Neural progenitor cell (in vitro differentiated cells): ENCODE results near the gene ZDHHC8. TPM values are rescaled to one million over a fixed set of nuclear protein-coding genes. Genes with fewer than 3 reads are reported as not detected.

Experiments
- DNase-seq: peaks from one replicate; pipeline ENCODE4 v3.0.0-alpha.2; 2016; ENCODE audit warnings: low spot score
- H2AFZ ChIP-seq: fragments of 200-600 bp; sonication (generic); replicated peaks from 2 replicates; pipeline ENCODE4 v1.6.1; 2016; ENCODE audit warnings: antibody characterized with exemption
- H3F3A ChIP-seq: fragments of 200-600 bp; sonication (generic); 2 replicates; pipeline ENCODE4 v1.6.1; 2016; ENCODE audit warnings: antibody characterized with exemption, low read depth
- H3K27ac ChIP-seq: fragments of 200-600 bp; sonication (generic); 2 replicates; pipeline ENCODE4 v1.5.1; 2016; ENCODE audit warnings: mild to moderate bottlenecking
- H3K27me3 ChIP-seq: fragments of 200-600 bp; sonication (generic); 2 replicates; pipeline ENCODE4 v1.6.1; 2016; ENCODE audit warnings: mild to moderate bottlenecking, moderate library complexity
- H3K36me3 ChIP-seq: fragments of 200-600 bp; sonication (generic); 2 replicates; pipeline ENCODE4 v1.5.1; 2016
- H3K4me1 ChIP-seq: fragments of 200-600 bp; sonication (generic); 2 replicates; pipeline ENCODE4 v1.6.1; 2016; ENCODE audit warnings: mixed run types
- H3K4me2 ChIP-seq: fragments of 200-600 bp; sonication (generic); 2 replicates; pipeline ENCODE4 v1.6.1; 2016
- H3K4me3 ChIP-seq: fragments of 200-600 bp; sonication (generic); 2 replicates; pipeline ENCODE4 v1.5.1; 2016
- H3K79me2 ChIP-seq: fragments of 200-600 bp; sonication (generic); 2 replicates; pipeline ENCODE4 v1.6.1; 2016; ENCODE audit warnings: low read depth
- H3K9ac ChIP-seq: fragments of 200-600 bp; sonication (generic); 2 replicates; pipeline ENCODE4 v1.6.1; 2016
- H3K9me3 ChIP-seq: fragments of 200-600 bp; sonication (generic); 2 replicates; pipeline ENCODE4 v1.5.1; 2016; ENCODE audit warnings: low read depth
- H4K20me1 ChIP-seq: fragments of 200-600 bp; sonication (generic); 2 replicates; pipeline ENCODE4 v1.6.1; 2016; ENCODE audit warnings: low read depth
- H3K27ac Mint-ChIP-seq: 3 replicates; pipeline ENCODE4 v1.8.0; 2021; ENCODE audit warnings: mixed read lengths
- H3K27me3 Mint-ChIP-seq: 2 replicates; pipeline ENCODE4 v1.8.0; 2022; ENCODE audit warnings: low read depth, mild to moderate bottlenecking, inconsistent platforms, moderate library complexity, mixed read lengths; ENCODE audit not compliant: insufficient read depth
- H3K36me3 Mint-ChIP-seq: 3 replicates; pipeline ENCODE4 v1.8.0; 2021; ENCODE audit warnings: mixed read lengths
- H3K4me1 Mint-ChIP-seq: 3 replicates; pipeline ENCODE4 v1.8.0; 2021; ENCODE audit warnings: mixed read lengths
- H3K4me3 Mint-ChIP-seq: 3 replicates; pipeline ENCODE4 v1.8.0; 2021; ENCODE audit warnings: mild to moderate bottlenecking, moderate library complexity, mixed read lengths
- H3K9me3 Mint-ChIP-seq: 3 replicates; pipeline ENCODE4 v1.8.0; 2020; ENCODE audit warnings: mixed read lengths
- EZH2 ChIP-seq: fragments of 200-600 bp; sonication (generic); IDR thresholded peaks from 2 replicates; pipeline ENCODE4 v1.6.1; 2017; ENCODE audit warnings: antibody characterized with exemption, mild to moderate bottlenecking, moderate library complexity
- EZH2phosphoT487 ChIP-seq: fragments of 200-600 bp; sonication (generic); IDR thresholded peaks from 2 replicates; pipeline ENCODE4 v1.6.1; 2017; ENCODE audit warnings: antibody characterized with exemption
- total RNA-seq: library from RNA; depleted of rRNA; stranded (reverse); fragments of >200 nt; gene quantifications from 2 replicates; pipeline ENCODE4 v1.2.3, GENCODE V29; 2015; ENCODE audit warnings: low replicate concordance
- TF ChIP-seq, protein P1 (sequence below): fragments of 200-600 bp; sonication (generic); IDR thresholded peaks from 2 replicates; pipeline ENCODE4 v1.5.1; 2017; ENCODE audit warnings: antibody characterized with exemption, mild to moderate bottlenecking

The ZDHHC8 gene
- total RNA-seq, 1 donor from 2014 or later, result 7.1 TPM

DNA sequence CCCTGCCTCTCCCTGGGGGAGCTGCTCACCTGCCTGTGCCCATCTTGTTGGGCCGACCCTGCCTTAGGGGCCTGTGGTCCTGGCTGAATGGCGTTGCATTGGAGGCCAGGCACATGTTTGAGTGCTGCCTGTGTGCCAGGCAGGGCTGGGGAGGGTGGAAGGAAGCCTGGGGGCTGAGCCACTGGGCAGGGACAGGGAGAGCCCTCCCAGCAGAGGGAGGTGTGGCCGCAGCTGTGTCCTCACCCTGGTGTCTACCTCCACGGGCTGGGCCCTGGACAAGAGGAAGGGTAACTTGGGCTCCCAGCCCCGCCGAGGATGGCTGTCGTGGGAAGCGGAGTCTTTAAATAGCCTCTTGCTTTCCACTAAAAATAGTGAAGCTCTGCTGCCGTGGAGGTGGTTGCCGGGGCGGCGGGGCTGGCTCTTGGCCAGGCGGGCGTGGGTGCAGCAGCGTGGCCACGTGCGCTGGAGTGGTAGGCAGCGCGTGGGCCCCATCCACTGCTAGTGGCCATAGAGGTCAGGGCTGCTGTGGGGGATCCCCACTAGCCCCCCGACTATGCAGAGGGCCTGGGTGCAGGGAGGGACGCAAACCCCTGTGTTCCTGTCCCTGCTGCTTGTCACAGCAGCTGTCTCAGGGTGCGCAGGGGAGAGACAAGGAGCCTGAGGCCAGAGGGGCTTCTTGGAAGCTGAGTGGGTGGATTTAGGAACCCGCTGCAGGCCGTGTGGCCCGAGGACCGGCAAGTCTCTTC lies 6.2 kb downstream of the ZDHHC8 start:
- no peak overlapping the region for H3K4me2 ChIP-seq
- H3K27ac ChIP-seq, result no peak overlapping the region
- H3F3A ChIP-seq, result no peaks in the 10 kb centered on the region
- no peak overlapping the region for H2AFZ ChIP-seq
- no peak overlapping the region for H3K4me3 Mint-ChIP-seq
- H4K20me1 ChIP-seq, result peaks cover 61% of the 10 kb centered on the region
- peaks cover 10% of the 10 kb centered on the region for H3K4me1 Mint-ChIP-seq
- no peak overlapping the region for H3K9ac ChIP-seq
- peak overlapping the region; percentile 81 for H3K27ac Mint-ChIP-seq
- H3K4me1 ChIP-seq, result peaks cover 1% of the 10 kb centered on the region
- peaks cover 6% of the 10 kb centered on the region for H3K79me2 ChIP-seq
- H3K36me3 Mint-ChIP-seq, result no peaks in the 10 kb centered on the region
- TF ChIP-seq, protein P1, sequence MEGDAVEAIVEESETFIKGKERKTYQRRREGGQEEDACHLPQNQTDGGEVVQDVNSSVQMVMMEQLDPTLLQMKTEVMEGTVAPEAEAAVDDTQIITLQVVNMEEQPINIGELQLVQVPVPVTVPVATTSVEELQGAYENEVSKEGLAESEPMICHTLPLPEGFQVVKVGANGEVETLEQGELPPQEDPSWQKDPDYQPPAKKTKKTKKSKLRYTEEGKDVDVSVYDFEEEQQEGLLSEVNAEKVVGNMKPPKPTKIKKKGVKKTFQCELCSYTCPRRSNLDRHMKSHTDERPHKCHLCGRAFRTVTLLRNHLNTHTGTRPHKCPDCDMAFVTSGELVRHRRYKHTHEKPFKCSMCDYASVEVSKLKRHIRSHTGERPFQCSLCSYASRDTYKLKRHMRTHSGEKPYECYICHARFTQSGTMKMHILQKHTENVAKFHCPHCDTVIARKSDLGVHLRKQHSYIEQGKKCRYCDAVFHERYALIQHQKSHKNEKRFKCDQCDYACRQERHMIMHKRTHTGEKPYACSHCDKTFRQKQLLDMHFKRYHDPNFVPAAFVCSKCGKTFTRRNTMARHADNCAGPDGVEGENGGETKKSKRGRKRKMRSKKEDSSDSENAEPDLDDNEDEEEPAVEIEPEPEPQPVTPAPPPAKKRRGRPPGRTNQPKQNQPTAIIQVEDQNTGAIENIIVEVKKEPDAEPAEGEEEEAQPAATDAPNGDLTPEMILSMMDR, result no peak
- no peaks in the 10 kb centered on the region for H3K9me3 ChIP-seq
- no peaks in the 10 kb centered on the region for H3K9me3 Mint-ChIP-seq
- H3K4me3 ChIP-seq, result no peak overlapping the region
- H3K27me3 ChIP-seq, result no peaks in the 10 kb centered on the region
- no peak for DNase-seq
- no peaks in the 10 kb centered on the region for H3K36me3 ChIP-seq
- H3K27me3 Mint-ChIP-seq, result peaks cover 2% of the 10 kb centered on the region

DNA sequence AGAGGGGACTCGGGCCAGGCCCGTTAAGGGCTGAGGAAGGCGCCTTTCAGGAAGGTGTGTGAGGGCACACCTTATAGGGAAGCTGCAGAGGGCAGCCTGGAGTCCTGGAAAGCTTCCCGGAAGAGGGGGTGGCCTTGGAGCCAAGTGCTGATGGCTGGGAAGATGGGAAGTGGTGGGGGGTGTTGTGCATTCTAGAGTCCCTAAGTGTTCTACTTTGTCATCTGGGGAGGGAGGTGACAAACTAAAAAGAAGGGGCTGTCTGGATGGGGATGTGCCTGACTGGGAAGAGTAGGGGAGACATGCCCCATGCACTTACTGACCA lies 6.8 kb downstream of the ZDHHC8 start:
- Histone ChIP-seq H3K9ac (no peak overlapping the region), H3K27me3 (no peaks in the 10 kb centered on the region), H2AFZ (no peak overlapping the region), H3K4me1 (no peaks in the 10 kb centered on the region), H3K9me3 (no peaks in the 10 kb centered on the region), H3K27ac (no peak overlapping the region), H3K36me3 (no peaks in the 10 kb centered on the region), H3K4me3 (no peak overlapping the region), H4K20me1 (peaks cover 57% of the 10 kb centered on the region), H3K79me2 (peaks cover under 1% of the 10 kb centered on the region), H3K4me2 (no peak overlapping the region), H3F3A (no peaks in the 10 kb centered on the region)
- DNase-seq, result no peak
- Mint-ChIP-seq H3K9me3 (no peaks in the 10 kb centered on the region), H3K27ac (no peak overlapping the region), H3K27me3 (peaks cover 2% of the 10 kb centered on the region), H3K4me3 (no peak overlapping the region), H3K36me3 (no peaks in the 10 kb centered on the region), H3K4me1 (peaks cover 4% of the 10 kb centered on the region)
- no peak for TF ChIP-seq EZH2
- TF ChIP-seq EZH2phosphoT487, result no peak
- TF ChIP-seq, protein P1, result no peak

DNA sequence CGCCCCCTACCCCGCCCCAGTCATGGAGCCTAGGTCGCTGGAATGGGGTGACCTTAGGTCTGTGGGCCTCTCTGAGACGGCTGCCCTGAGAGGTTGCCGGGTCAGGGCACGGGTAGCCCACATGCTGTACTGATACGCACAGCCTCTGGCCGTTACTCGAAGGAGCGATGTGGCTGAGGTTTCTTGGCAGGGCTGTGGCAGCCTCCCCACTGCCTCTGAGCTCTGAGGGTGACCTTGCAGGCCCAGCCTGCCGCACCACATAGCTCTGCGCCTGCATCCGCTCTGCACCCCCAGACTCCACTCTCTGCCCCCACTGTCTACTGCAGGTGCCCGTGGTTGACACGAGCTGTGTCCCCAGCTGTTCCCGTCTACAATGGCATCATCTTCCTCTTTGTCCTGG lies 7.3 kb downstream of the ZDHHC8 start:
- H3K4me2 ChIP-seq, result no peak overlapping the region
- no peaks in the 10 kb centered on the region for H3K9me3 ChIP-seq
- no peak overlapping the region for H3K27ac Mint-ChIP-seq
- H3K4me3 ChIP-seq, result no peak overlapping the region
- no peaks in the 10 kb centered on the region for H3K4me1 ChIP-seq
- H3F3A ChIP-seq, result no peaks in the 10 kb centered on the region
- no peak overlapping the region for H3K9ac ChIP-seq
- no peaks in the 10 kb centered on the region for H3K27me3 ChIP-seq
- H3K27ac ChIP-seq, result no peak overlapping the region
- TF ChIP-seq EZH2, result no peak
- TF ChIP-seq EZH2phosphoT487, result no peak
- TF ChIP-seq, protein P1, result no peak
- H3K4me3 Mint-ChIP-seq, result no peak overlapping the region
- H3K4me1 Mint-ChIP-seq, result peaks cover 3% of the 10 kb centered on the region
- H3K36me3 ChIP-seq, result no peaks in the 10 kb centered on the region
- no peaks in the 10 kb centered on the region for H3K9me3 Mint-ChIP-seq
- H3K27me3 Mint-ChIP-seq, result peaks cover 2% of the 10 kb centered on the region
- H4K20me1 ChIP-seq, result peaks cover 55% of the 10 kb centered on the region
- H3K36me3 Mint-ChIP-seq, result no peaks in the 10 kb centered on the region
- H3K79me2 ChIP-seq, result no peaks in the 10 kb centered on the region
- H2AFZ ChIP-seq, result no peak overlapping the region
- no peak for DNase-seq
